Stimulated activated CD4-positive, alpha-beta T cell treated with anti-CD3 and anti-CD28 coated beads, Interleukin-15, amount 100 ng/mL, for 1 hour (primary cell): Measurements from ENCODE around the gene UXS1.

Experiments used
- DNase-seq, 2 donors: peaks; one replicate each; pipeline ENCODE4 v3.0.0-alpha.2; 2020; ENCODE audit warnings: low read depth in 1 of 2, low spot score in 1 of 2

Gene UXS1

GRCh38 chr2:106161938-106162820 is 31.9 kb downstream of the UXS1 start:
- DNase-seq, result no peak

- no peak for DNase-seq
These were observed 32.8 kb downstream of the UXS1 start for GRCh38 chr2:106161341-106161740.

- no peak for DNase-seq
These were observed 33.3 kb downstream of the UXS1 start for GRCh38 chr2:106160786-106161261.

DNA sequence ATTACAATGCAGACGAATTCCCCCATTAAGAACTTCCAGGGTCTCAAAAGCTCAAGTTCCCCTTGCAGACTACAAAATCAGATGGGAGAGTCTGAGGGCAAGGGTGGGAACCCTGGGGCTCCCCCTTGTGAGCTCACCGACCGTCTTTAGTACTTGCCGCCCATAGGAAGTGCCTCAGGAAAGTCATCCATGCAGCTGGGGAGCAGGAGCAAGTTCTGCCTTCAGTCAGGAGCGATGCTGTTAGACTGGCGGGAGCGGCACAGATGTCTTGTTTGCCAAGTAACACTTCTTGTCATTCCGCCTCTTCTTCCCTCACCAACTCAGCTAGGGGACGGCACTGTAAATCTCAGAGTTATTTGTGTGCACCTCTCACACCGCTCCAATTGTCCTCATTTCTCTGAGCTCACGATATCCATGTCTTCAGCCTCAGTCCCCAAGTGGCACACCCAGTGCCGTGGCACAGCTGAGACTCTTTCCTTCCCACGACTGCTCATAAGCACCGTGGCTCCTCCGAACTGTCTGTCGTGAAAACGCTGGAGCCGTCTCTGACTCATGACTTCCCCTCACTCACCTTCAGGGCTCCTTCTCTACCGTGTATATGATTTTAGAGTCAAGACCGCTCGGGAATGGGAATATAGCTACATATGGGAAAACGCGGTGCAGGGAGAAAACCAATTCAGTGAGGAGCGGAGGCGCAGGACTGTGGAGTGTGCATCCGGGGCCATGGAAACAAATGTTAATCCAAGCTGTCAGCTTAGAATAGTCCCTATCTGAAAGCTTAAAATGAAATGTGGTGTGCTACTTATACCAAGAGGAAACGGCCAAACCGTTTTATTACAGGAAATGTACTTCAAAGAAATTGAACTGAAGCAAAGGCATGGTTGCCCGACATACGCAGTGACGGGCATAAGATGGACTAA is 34.0 kb downstream of the UXS1 start:
- DNase-seq, result peak in 1 of 2 donors; percentile 42

DNA sequence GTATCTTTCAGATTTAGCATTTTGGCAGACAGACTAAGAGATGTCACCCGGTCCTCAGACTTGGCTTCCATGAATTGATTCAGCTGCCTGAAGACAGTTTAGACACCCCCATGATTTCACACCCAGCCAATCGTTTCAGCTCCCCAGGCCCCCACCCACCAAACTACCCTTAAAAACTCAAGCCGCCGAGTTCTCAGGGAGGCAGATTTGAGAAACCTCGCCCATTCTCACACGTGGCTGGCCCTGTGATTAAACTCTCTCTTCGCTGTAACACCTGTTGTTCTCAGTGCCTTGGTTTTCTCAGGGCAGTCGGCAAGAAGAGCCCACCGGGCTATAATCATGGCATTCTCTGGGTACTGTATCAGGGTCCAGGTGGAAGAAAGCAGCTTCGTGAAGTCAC is 35.2 kb downstream of the UXS1 start:
- peak in 1 of 2 donors; percentile 24 for DNase-seq

DNA sequence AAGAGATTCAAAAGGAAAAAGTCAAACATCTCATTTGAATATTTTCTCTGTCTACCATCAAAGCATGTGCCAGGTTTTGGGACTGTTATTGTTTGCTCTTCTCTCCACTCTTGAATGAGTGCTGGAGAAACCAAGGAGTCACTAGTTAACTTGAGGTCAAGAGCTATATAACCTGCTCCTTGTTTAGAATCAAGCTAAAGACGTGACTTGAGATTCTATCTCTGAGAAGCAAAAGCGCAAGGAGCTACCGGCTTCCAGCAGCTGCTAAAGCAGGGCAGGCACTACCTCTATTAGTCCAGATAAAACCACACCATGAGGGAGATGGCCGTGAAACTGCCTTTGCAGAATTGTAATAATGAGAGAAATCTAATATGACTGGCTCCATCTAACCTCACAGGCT is 36.0 kb downstream of the UXS1 start:
- no peak for DNase-seq

GRCh38 chr2:106157416-106157815 is 36.7 kb downstream of the UXS1 start:
- DNase-seq, result no peak

DNA sequence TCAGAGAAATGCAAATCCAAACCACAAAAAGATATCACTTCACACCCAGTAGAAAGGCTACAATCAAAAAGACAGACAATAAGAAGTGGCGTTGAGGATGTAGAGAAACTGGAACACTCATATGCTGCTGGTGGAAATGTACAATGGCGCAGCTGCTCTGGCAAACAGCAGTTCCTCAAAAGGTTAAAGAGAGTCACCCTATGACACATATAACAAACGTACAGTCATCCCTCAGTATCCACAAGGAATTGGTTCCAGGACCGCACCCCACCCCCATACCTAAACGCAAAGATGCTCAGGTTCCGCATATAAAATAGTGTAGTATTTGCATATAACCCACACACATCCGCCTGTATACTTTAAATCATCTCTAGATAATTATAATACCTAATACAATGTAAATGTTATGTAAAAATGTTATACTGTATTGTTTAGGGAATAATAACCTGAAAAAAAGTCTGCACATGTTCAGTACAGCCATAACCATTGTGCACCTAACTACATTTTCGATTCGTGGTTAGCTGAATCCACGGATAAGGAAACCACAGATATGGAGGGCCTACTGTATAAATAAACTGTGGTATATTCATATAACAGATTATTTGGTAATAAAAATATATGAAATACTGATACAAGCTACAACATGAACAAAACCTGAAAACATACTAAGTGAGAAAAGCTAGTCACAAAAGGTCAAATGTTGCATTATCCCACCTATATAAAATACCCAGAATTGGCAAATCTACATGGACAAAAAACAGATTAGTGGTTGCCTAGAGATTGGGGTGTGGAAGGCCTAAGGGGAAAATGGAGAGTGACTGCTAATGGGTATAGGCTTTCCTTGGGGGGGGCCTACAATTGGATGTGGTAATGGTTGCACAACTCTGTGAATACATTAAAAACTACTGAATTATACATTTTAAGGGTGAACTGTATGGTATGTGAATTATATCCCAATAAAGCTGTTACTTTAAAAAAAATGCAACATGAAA is 37.5 kb downstream of the UXS1 start:
- DNase-seq, result no peak

DNA sequence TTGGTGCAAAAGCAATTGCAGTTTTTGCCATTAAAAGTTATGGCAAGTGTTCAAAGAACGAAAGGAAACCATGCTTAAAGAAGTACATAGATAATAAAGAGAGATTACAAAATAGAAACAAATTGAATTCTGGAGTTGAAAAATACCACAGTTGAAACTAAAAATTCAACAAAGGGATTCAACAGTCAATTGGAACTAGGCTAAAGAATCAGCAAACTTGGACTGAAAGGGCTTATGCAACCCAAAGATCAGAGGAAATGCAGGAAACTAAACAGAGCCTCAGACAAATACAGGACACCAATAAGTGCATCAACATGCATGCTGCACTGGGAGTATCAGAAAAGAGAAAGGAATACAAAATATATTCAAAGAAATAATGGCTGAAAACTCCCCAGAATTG is 40.3 kb downstream of the UXS1 start:
- DNase-seq, result no peak

GRCh38 chr2:106147665-106148064 is 46.4 kb downstream of the UXS1 start:
- no peak for DNase-seq

- DNase-seq, result no peak
These were observed 46.9 kb downstream of the UXS1 start for GRCh38 chr2:106147159-106147558.

- no peak for DNase-seq
These were observed 49.3 kb downstream of the UXS1 start for GRCh38 chr2:106144621-106145331.

- DNase-seq, result no peak
These were observed 50.4 kb downstream of the UXS1 start for GRCh38 chr2:106143495-106144215.

GRCh38 chr2:106142683-106143082 is 51.4 kb downstream of the UXS1 start:
- no peak for DNase-seq

- DNase-seq, result no peak
These were observed 53.2 kb downstream of the UXS1 start for GRCh38 chr2:106140913-106141312.

DNA sequence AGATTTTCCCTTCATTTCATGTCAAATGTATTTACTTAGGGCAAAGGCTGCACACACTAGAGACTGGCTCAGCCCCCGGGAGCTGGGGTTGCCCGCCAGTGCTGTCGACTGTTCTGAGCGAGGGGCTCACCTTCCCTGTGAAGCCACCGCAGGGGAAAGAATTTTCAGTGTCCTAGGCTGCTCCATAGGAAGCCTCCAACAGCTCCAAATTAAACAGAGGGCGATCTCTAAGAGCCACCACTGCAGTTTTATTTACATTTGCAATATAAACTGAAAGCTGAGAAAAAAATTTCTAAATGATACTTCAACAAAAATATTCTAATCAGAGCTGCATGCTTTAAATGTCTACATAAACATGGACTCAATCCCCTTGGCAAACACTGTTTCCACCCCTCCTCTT is 54.0 kb downstream of the UXS1 start:
- DNase-seq, result no peak

DNA sequence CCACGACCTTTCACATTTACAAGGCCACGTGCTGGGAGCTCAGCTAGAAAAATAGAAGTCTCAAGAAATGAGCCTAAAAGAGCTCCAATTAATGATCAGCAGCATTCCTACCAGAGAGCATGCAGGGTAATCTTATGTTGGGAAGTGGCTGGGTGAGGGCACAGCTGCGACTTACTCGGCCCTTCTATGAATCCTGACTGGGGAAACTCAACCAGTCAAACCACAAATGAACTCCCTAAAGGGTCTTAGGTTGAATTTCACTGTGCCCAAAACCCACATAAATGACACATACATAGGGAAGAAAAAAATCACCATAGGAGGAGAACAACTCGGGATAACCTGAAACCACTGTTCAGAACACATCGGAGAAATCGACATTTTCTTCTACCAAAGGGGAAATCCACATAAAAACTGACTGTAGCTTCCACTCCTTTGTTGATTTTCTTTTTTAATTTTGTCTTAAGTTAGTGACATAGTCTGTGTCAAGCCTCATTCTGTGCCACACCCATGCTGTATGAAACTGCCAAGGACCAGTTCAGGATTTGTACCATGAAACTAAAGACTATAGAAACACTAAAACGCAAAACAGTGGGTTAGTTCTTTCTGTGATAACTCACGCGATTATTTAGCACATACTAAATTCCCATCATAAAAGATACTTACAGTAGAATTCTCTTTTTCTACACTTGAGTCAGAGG is 54.7 kb downstream of the UXS1 start:
- DNase-seq, result no peak

DNA sequence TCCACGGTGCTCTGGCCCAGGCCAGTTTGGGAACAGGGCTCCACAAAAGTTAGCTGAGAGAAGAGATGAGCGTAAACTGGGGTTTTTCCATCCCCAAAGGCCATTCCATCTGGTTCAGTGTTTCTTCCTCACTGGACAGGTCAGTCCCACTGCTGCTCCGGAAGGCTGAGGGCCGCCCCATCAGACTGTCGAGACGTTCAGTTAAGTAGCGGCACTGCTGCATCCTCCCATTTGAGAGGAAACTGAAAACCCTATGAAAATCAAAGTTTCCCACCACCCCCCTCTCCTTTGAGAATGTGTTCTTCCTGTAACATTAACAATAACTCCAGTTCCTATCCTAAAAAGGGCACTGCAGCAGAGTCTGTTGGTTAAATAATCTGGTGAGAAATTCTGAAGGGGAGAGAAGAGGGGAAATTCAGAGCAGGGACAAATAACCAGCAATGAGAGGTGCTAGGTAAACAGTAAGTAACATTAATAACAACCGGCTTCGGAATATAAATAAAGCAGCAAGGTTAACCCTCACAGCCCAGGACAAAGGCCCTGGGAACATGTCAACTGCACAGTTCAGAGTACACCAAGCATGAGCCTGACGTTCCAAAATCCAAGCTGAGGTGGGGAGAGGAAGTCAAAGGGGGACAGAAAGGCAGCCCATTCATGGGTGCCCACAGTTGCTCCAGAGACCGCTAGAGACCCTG is 55.4 kb downstream of the UXS1 start:
- no peak for DNase-seq
